ENCODE results near the gene ADARB1. TPM values are rescaled to one million over a fixed set of nuclear protein-coding genes. Genes with fewer than 3 reads are reported as not detected.

Gene ADARB1
- total RNA-seq, 1 donor from 2014 or later, result 14.5 TPM

DNA sequence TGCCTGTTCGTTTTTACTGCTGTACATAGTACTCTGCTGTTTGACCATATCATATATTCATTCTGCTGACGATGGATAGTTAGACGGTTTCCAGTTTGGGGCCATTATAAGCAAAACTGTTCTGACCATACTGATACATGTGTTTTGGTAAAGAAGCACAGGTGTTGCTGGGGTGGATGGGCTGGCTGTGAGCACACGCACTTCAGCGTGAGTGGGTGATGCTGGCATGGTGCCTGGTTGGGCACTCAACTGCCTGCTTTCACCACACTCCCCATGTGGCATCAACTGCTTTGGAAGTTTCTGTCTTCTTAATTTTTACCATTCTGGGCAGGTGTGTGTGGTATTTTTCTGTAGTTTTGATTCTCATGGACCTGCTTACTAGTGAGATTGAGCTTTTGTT lies 37.3 kb downstream of the ADARB1 start:
- Mint-ChIP-seq H3K4me3 (ENCODE audit: unreplicated experiment) (no peak overlapping the region), H3K27me3 (ENCODE audit: unreplicated experiment) (no peaks in the 10 kb centered on the region), H3K4me1 (ENCODE audit: unreplicated experiment) (peaks cover 12% of the 10 kb centered on the region), H3K9me3 (ENCODE audit: unreplicated experiment) (no peaks in the 10 kb centered on the region), H3K27ac (ENCODE audit: unreplicated experiment) (no peak overlapping the region), H3K36me3 (ENCODE audit: low read depth, unreplicated experiment) (no peaks in the 10 kb centered on the region)
- DNase-seq (ENCODE audit: low spot score), result no peak
- TF ChIP-seq, protein P1, sequence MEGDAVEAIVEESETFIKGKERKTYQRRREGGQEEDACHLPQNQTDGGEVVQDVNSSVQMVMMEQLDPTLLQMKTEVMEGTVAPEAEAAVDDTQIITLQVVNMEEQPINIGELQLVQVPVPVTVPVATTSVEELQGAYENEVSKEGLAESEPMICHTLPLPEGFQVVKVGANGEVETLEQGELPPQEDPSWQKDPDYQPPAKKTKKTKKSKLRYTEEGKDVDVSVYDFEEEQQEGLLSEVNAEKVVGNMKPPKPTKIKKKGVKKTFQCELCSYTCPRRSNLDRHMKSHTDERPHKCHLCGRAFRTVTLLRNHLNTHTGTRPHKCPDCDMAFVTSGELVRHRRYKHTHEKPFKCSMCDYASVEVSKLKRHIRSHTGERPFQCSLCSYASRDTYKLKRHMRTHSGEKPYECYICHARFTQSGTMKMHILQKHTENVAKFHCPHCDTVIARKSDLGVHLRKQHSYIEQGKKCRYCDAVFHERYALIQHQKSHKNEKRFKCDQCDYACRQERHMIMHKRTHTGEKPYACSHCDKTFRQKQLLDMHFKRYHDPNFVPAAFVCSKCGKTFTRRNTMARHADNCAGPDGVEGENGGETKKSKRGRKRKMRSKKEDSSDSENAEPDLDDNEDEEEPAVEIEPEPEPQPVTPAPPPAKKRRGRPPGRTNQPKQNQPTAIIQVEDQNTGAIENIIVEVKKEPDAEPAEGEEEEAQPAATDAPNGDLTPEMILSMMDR (IDR thresholded peaks at IDR 0.05; ENCODE audit: unreplicated experiment), result no peak

DNA sequence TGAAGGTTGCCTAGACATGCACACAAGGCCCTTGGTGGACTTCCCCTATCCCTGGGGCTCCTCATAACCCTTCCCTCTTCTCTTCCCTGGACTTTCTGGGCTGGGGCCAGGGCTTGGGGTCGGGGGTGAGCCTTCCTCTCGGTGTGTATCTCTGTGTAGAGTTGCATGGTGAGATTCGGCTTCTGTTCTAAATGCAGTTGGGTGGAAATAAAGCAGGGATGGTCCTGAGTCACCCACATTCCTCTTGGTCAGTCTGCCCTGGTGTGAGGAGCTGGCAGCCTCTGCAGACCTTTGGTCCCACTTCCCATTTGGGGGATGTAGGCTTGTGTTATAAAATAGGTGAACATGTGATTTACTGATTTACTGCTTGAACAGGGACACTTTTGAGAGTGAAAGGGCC lies 38.0 kb downstream of the ADARB1 start:
- no peaks in the 10 kb centered on the region for H3K9me3 Mint-ChIP-seq (ENCODE audit: unreplicated experiment)
- TF ChIP-seq, protein P1 (IDR thresholded peaks at IDR 0.05; ENCODE audit: unreplicated experiment), result no peak
- no peaks in the 10 kb centered on the region for H3K36me3 Mint-ChIP-seq (ENCODE audit: low read depth, unreplicated experiment)
- peaks cover 19% of the 10 kb centered on the region for H3K4me1 Mint-ChIP-seq (ENCODE audit: unreplicated experiment)
- no peak for DNase-seq (ENCODE audit: low spot score)
- no peaks in the 10 kb centered on the region for H3K27me3 Mint-ChIP-seq (ENCODE audit: unreplicated experiment)
- H3K4me3 Mint-ChIP-seq (ENCODE audit: unreplicated experiment), result no peak overlapping the region
- no peak overlapping the region for H3K27ac Mint-ChIP-seq (ENCODE audit: unreplicated experiment)

DNA sequence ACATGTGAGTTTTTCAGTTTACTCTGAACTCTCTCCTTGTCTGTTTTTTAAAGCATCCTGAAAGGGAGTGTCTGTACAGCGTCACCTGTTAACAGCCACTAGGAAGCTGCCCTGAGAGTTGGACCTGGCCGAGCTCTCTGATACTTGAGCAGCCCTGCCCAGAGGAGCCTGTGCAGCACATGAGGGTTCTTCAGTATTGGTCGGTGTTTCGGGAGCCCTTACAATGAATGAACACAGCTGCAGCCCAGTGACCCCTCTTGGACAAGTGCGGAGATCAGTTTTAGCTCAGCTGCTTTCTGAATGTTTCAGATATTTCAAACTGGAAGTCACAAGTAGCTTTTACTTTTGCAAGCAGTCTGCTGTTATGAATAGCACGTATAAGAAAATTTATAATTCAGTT lies 39.2 kb downstream of the ADARB1 start:
- TF ChIP-seq, protein P1 (IDR thresholded peaks at IDR 0.05; ENCODE audit: unreplicated experiment), result no peak
- Mint-ChIP-seq H3K4me1 (ENCODE audit: unreplicated experiment) (peaks cover 20% of the 10 kb centered on the region), H3K27me3 (ENCODE audit: unreplicated experiment) (no peaks in the 10 kb centered on the region), H3K9me3 (ENCODE audit: unreplicated experiment) (no peaks in the 10 kb centered on the region), H3K36me3 (ENCODE audit: low read depth, unreplicated experiment) (no peaks in the 10 kb centered on the region), H3K4me3 (ENCODE audit: unreplicated experiment) (no peak overlapping the region), H3K27ac (ENCODE audit: unreplicated experiment) (no peak overlapping the region)
- DNase-seq (ENCODE audit: low spot score), result no peak

DNA sequence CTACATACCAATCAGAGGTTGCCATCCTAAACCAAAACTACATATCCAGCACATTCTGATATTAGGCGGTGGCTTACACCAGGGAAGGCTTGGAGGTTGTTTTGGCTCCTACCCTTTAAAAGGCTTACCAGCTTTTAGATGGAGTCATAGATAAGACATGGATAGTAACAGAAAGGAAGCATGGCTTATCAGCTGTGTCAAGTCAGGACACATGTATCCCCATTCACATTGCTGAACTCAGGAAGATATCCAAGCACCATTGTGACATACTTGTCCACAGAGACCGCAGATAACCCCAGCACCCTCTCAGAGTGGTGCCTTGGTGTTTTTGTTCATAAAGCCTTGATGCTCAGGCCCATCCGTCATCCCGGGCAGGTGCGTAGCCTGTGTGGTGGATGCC lies 39.7 kb downstream of the ADARB1 start:
- TF ChIP-seq, protein P1 (IDR thresholded peaks at IDR 0.05; ENCODE audit: unreplicated experiment), result no peak
- H3K9me3 Mint-ChIP-seq (ENCODE audit: unreplicated experiment), result no peaks in the 10 kb centered on the region
- H3K36me3 Mint-ChIP-seq (ENCODE audit: low read depth, unreplicated experiment), result no peaks in the 10 kb centered on the region
- no peak overlapping the region for H3K27ac Mint-ChIP-seq (ENCODE audit: unreplicated experiment)
- H3K27me3 Mint-ChIP-seq (ENCODE audit: unreplicated experiment), result peaks cover 2% of the 10 kb centered on the region
- no peak overlapping the region for H3K4me3 Mint-ChIP-seq (ENCODE audit: unreplicated experiment)
- peaks cover 20% of the 10 kb centered on the region for H3K4me1 Mint-ChIP-seq (ENCODE audit: unreplicated experiment)
- DNase-seq (ENCODE audit: low spot score), result no peak

DNA sequence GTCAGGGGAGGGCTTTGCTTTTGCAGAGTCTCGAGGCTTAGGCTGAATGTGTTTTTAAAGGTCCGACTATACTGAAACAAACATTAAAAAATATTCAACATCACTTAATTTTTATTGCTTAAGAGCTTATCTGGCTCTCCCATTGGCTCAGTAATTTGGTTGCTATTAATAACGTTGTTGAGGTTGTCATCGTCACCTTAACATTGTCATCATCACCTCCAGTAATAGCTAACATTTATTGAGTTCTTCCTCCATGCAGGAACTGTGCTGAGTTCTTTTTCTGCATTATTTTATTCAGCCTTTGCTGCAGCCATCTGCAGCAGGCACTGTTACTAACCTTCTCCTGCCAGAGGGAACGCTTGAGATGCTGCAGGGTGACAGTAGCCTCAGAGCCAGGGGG lies 40.1 kb downstream of the ADARB1 start:
- TF ChIP-seq, protein P1 (IDR thresholded peaks at IDR 0.05; ENCODE audit: unreplicated experiment), result no peak
- peaks cover 2% of the 10 kb centered on the region for H3K27me3 Mint-ChIP-seq (ENCODE audit: unreplicated experiment)
- H3K36me3 Mint-ChIP-seq (ENCODE audit: low read depth, unreplicated experiment), result no peaks in the 10 kb centered on the region
- H3K9me3 Mint-ChIP-seq (ENCODE audit: unreplicated experiment), result no peaks in the 10 kb centered on the region
- DNase-seq (ENCODE audit: low spot score), result no peak
- peaks cover 20% of the 10 kb centered on the region for H3K4me1 Mint-ChIP-seq (ENCODE audit: unreplicated experiment)
- H3K27ac Mint-ChIP-seq (ENCODE audit: unreplicated experiment), result no peak overlapping the region
- H3K4me3 Mint-ChIP-seq (ENCODE audit: unreplicated experiment), result no peak overlapping the region

Data from endothelial cell (in vitro differentiated cells).